ENCODE results near the gene UNC13C. TPM values are rescaled to one million over a fixed set of nuclear protein-coding genes. Genes with fewer than 3 reads are reported as not detected.

Gene UNC13C
- total and polyA plus RNA-seq, 2 experiments from 2014 or later: not detected

DNA sequence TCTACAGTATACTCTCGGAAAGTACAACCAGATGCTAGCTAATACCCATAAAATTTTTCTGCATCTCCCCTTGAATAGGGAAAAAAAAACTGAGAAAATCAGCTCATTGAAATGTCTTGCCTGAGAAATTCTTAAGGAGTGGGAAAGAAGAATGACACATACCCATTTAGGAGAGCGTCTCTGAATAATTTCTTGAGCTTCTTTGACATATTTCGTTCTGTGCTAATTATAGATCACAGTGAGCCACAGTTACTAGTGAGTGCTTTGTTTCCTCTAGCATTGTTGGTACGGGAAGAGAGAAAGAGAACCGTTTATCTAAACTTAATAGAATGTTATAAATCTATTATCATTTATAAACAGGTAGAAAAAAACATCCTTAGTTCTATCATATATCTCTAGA, 588.4 kb downstream of the UNC13C start:
- no peak overlapping the region for H3K4me2 ChIP-seq (ENCODE audit: unreplicated experiment)
- in situ Hi-C loops (cut with MboI): no loop called here
- H3K4me1 ChIP-seq (ENCODE audit: insufficient read depth): no peaks in the 10 kb centered on the region
- no peaks in the 10 kb centered on the region for H4K20me1 ChIP-seq (ENCODE audit: insufficient read depth)
- no peaks in the 10 kb centered on the region for H3K9me3 ChIP-seq (ENCODE audit: low read depth)
- no peak overlapping the region for H3K4me3 ChIP-seq
- H3K9me2 ChIP-seq (ENCODE audit: insufficient read depth): no peaks in the 10 kb centered on the region
- no peak for DNase-seq
- H3K36me3 ChIP-seq (ENCODE audit: low read depth): no peaks in the 10 kb centered on the region
- H3K27ac ChIP-seq: no peak overlapping the region
- no peaks in the 10 kb centered on the region for H3K27me3 ChIP-seq (replicated peaks; ENCODE audit: insufficient read depth)
- H3K79me2 ChIP-seq (ENCODE audit: insufficient read depth): no peaks in the 10 kb centered on the region
- H3F3A ChIP-seq (ENCODE audit: insufficient read depth): no peaks in the 10 kb centered on the region
- TF ChIP-seq EZH2 (IDR thresholded peaks at IDR 0.05; ENCODE audit: insufficient read depth, poor library complexity, severe bottlenecking) (no peak), EZH2phosphoT487 (IDR thresholded peaks at IDR 0.05; ENCODE audit: insufficient read depth, low read depth) (no peak)
- WGBS, 2 experiments (ENCODE audit: low coverage in 1 of 2, low lambda C conversion rate in 2 of 2, missing lambda C conversion rate in 2 of 2): 2 to 3% methylated on average over 5 of the region's 5 CpGs
- no peak overlapping the region for H2AFZ ChIP-seq
- H3K9ac ChIP-seq: no peak overlapping the region

DNA sequence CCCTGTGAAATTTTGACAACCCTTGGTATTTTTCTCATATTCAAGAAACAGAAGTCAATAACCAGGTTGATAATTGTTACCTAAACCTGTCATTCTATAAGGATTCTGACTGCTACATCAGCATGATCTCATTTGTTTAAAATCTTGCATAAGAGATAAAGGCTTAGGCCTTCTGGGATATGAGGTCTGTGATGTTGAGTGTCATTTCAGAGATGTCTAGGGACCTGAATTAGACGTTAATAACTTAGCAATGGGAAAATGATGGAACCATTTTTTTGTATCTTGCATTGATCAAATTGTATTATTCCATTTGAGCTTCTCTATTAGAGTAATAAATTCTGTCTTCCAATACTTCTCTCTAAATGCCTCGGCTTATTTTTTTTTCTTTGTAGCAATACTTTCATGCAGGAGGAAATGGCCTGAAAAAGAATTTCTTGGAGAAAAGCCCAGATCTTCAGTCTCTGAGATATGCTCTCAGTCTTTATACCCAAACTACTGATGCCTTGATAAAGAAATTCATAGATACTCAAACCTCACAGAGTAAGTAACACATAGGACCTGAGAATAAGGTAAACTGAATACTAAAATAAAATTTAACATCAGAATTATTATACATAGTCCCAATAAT, 589.3 kb downstream of the UNC13C start:
- Histone ChIP-seq H3K9me2 (ENCODE audit: insufficient read depth) (no peaks in the 10 kb centered on the region), H3K36me3 (ENCODE audit: low read depth) (no peaks in the 10 kb centered on the region), H3K27ac (no peak overlapping the region), H3K4me2 (ENCODE audit: unreplicated experiment) (no peak overlapping the region), H3K4me1 (ENCODE audit: insufficient read depth) (no peaks in the 10 kb centered on the region), H3K9ac (no peak overlapping the region), H3K9me3 (ENCODE audit: low read depth) (no peaks in the 10 kb centered on the region), H3F3A (ENCODE audit: insufficient read depth) (no peaks in the 10 kb centered on the region), H4K20me1 (ENCODE audit: insufficient read depth) (no peaks in the 10 kb centered on the region), H3K79me2 (ENCODE audit: insufficient read depth) (no peaks in the 10 kb centered on the region), H3K27me3 (replicated peaks; ENCODE audit: insufficient read depth) (no peaks in the 10 kb centered on the region), H3K4me3 (no peak overlapping the region), H2AFZ (no peak overlapping the region)
- 2% methylated on average over 2 of the region's 2 CpGs for WGBS, 2 experiments (ENCODE audit: low coverage in 1 of 2, low lambda C conversion rate in 2 of 2, missing lambda C conversion rate in 2 of 2)
- TF ChIP-seq EZH2 (IDR thresholded peaks at IDR 0.05; ENCODE audit: insufficient read depth, poor library complexity, severe bottlenecking): no peak
- TF ChIP-seq EZH2phosphoT487 (IDR thresholded peaks at IDR 0.05; ENCODE audit: insufficient read depth, low read depth): no peak
- in situ Hi-C loops (cut with MboI): no loop called here
- no peak for DNase-seq

- no peak overlapping the region for H2AFZ ChIP-seq
- no peaks in the 10 kb centered on the region for H3F3A ChIP-seq (ENCODE audit: insufficient read depth)
- H3K36me3 ChIP-seq (ENCODE audit: low read depth): no peaks in the 10 kb centered on the region
- in situ Hi-C loops (cut with MboI): no loop called here
- 0 to 4% methylated on average over 1 of the region's 1 CpG for WGBS, 2 experiments (ENCODE audit: low coverage in 1 of 2, low lambda C conversion rate in 2 of 2, missing lambda C conversion rate in 2 of 2)
- H3K9me2 ChIP-seq (ENCODE audit: insufficient read depth): no peaks in the 10 kb centered on the region
- TF ChIP-seq EZH2phosphoT487 (IDR thresholded peaks at IDR 0.05; ENCODE audit: insufficient read depth, low read depth): no peak
- TF ChIP-seq EZH2 (IDR thresholded peaks at IDR 0.05; ENCODE audit: insufficient read depth, poor library complexity, severe bottlenecking): no peak
- no peaks in the 10 kb centered on the region for H3K79me2 ChIP-seq (ENCODE audit: insufficient read depth)
- no peak overlapping the region for H3K9ac ChIP-seq
- H3K4me3 ChIP-seq: no peak overlapping the region
- no peaks in the 10 kb centered on the region for H4K20me1 ChIP-seq (ENCODE audit: insufficient read depth)
- H3K4me2 ChIP-seq (ENCODE audit: unreplicated experiment): no peak overlapping the region
- H3K27ac ChIP-seq: no peak overlapping the region
- no peaks in the 10 kb centered on the region for H3K4me1 ChIP-seq (ENCODE audit: insufficient read depth)
- no peaks in the 10 kb centered on the region for H3K27me3 ChIP-seq (replicated peaks; ENCODE audit: insufficient read depth)
- H3K9me3 ChIP-seq (ENCODE audit: low read depth): peaks cover 7% of the 10 kb centered on the region
- DNase-seq: no peak
Measured at GRCh38 chr15:54568381-54568780, 590.1 kb downstream of the UNC13C start.

DNA sequence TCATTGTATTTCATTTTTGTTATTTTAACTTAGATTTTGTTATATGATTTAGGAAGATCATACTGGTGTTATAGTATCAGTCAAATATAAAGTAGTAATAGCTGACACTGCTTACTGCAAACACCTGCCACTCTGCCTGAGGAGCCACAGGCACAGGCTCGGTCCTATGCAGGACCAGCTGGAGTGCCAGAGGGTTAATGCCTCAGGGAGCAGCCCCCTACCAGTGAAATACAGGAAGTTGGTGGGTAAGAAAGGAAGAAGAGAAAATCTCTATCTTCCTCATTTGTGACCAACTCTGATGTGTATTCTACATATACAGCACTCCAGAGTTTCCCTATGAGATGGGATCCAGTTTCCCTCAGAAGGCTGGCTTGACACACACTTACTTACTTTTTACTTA, 593.3 kb downstream of the UNC13C start:
- no peaks in the 10 kb centered on the region for H3K9me2 ChIP-seq (ENCODE audit: insufficient read depth)
- H3F3A ChIP-seq (ENCODE audit: insufficient read depth): no peaks in the 10 kb centered on the region
- no peaks in the 10 kb centered on the region for H3K27me3 ChIP-seq (replicated peaks; ENCODE audit: insufficient read depth)
- H3K36me3 ChIP-seq (ENCODE audit: low read depth): no peaks in the 10 kb centered on the region
- no peak for TF ChIP-seq EZH2 (IDR thresholded peaks at IDR 0.05; ENCODE audit: insufficient read depth, poor library complexity, severe bottlenecking)
- TF ChIP-seq EZH2phosphoT487 (IDR thresholded peaks at IDR 0.05; ENCODE audit: insufficient read depth, low read depth): no peak
- H2AFZ ChIP-seq: no peak overlapping the region
- no peak for DNase-seq
- peaks cover 7% of the 10 kb centered on the region for H3K9me3 ChIP-seq (ENCODE audit: low read depth)
- H3K27ac ChIP-seq: no peak overlapping the region
- no peak overlapping the region for H3K4me2 ChIP-seq (ENCODE audit: unreplicated experiment)
- no peak overlapping the region for H3K4me3 ChIP-seq
- H3K9ac ChIP-seq: no peak overlapping the region
- H3K79me2 ChIP-seq (ENCODE audit: insufficient read depth): no peaks in the 10 kb centered on the region
- no peaks in the 10 kb centered on the region for H4K20me1 ChIP-seq (ENCODE audit: insufficient read depth)
- 14 to 18% methylated on average over 1 of the region's 1 CpG for WGBS, 2 experiments (ENCODE audit: low coverage in 1 of 2, low lambda C conversion rate in 2 of 2, missing lambda C conversion rate in 2 of 2)
- H3K4me1 ChIP-seq (ENCODE audit: insufficient read depth): no peaks in the 10 kb centered on the region
- in situ Hi-C loops (cut with MboI): no loop called here

- Histone ChIP-seq H3K4me2 (ENCODE audit: unreplicated experiment) (no peak overlapping the region), H2AFZ (no peak overlapping the region), H3K9me2 (ENCODE audit: insufficient read depth) (no peaks in the 10 kb centered on the region), H3K4me3 (no peak overlapping the region), H3K4me1 (ENCODE audit: insufficient read depth) (no peaks in the 10 kb centered on the region), H3K9me3 (ENCODE audit: low read depth) (peaks cover 7% of the 10 kb centered on the region), H3K27me3 (replicated peaks; ENCODE audit: insufficient read depth) (no peaks in the 10 kb centered on the region), H3K9ac (no peak overlapping the region), H3F3A (ENCODE audit: insufficient read depth) (no peaks in the 10 kb centered on the region), H4K20me1 (ENCODE audit: insufficient read depth) (no peaks in the 10 kb centered on the region), H3K79me2 (ENCODE audit: insufficient read depth) (no peaks in the 10 kb centered on the region), H3K27ac (no peak overlapping the region), H3K36me3 (ENCODE audit: low read depth) (no peaks in the 10 kb centered on the region)
- WGBS, 2 experiments (ENCODE audit: low coverage in 1 of 2, low lambda C conversion rate in 2 of 2, missing lambda C conversion rate in 2 of 2): 33 to 35% methylated on average over 1 of the region's 1 CpG
- in situ Hi-C loops (cut with MboI): no loop called here
- TF ChIP-seq EZH2phosphoT487 (IDR thresholded peaks at IDR 0.05; ENCODE audit: insufficient read depth, low read depth) (no peak), EZH2 (IDR thresholded peaks at IDR 0.05; ENCODE audit: insufficient read depth, poor library complexity, severe bottlenecking) (no peak)
- no peak for DNase-seq
Measured at GRCh38 chr15:54575586-54575985, 597.3 kb downstream of the UNC13C start.
